Mesothelial cell of epicardium (in vitro differentiated cells): Measurements from ENCODE around the gene TOP1. TPM values are rescaled to one million over a fixed set of nuclear protein-coding genes. Genes with fewer than 3 reads are reported as not detected.

Source experiments
- DNase-seq, 2 experiments: peaks; one replicate each; pipeline ENCODE4 v3.0.0; 2021; ENCODE audit warnings: low spot score in 2 of 2; ENCODE audit not compliant: unreplicated experiment in 2 of 2
- H3K27ac Mint-ChIP-seq: 2 replicates; pipeline ENCODE4 v1.8.0; 2021; ENCODE audit warnings: mixed read lengths
- H3K27me3 Mint-ChIP-seq: 2 replicates; pipeline ENCODE4 v1.8.0; 2021; ENCODE audit warnings: low read depth, mixed read lengths
- H3K36me3 Mint-ChIP-seq: 2 replicates; pipeline ENCODE4 v1.8.0; 2021; ENCODE audit warnings: mixed read lengths
- H3K4me1 Mint-ChIP-seq: 2 replicates; pipeline ENCODE4 v1.8.0; 2021; ENCODE audit warnings: mixed read lengths
- H3K4me3 Mint-ChIP-seq: 2 replicates; pipeline ENCODE4 v1.8.0; 2021; ENCODE audit warnings: mild to moderate bottlenecking, moderate library complexity, mixed read lengths
- H3K9me3 Mint-ChIP-seq: 2 replicates; pipeline ENCODE4 v1.8.0; 2021; ENCODE audit warnings: mixed read lengths
- CTCF ChIP-seq: fragments of 200-600 bp; sonication (generic); IDR thresholded peaks from one replicate; pipeline ENCODE4 v1.5.0; 2021; ENCODE audit warnings: antibody characterized with exemption; ENCODE audit not compliant: unreplicated experiment
- total RNA-seq: library from RNA; stranded (reverse); gene quantifications from 3 replicates; pipeline ENCODE4 v1.2.1, GENCODE V29; 2021

TOP1 gene
- total RNA-seq, 1 donor from 2014 or later = 76.7 TPM

GRCh38 chr20:41074441-41074840 is 45.8 kb downstream of the TOP1 start:
- TF ChIP-seq CTCF = no peak
- no peak for DNase-seq
- Mint-ChIP-seq H3K4me1 (peaks cover 61% of the 10 kb centered on the region), H3K36me3 (peaks cover 21% of the 10 kb centered on the region), H3K4me3 (no peak overlapping the region), H3K27ac (peak overlapping the region; percentile 6), H3K9me3 (no peaks in the 10 kb centered on the region), H3K27me3 (no peaks in the 10 kb centered on the region)

- Mint-ChIP-seq H3K27ac (peak overlapping the region; percentile 81), H3K36me3 (peaks cover 26% of the 10 kb centered on the region)
Observed at GRCh38 chr20:41076776-41077175, 48.2 kb downstream of the TOP1 start.

GRCh38 chr20:41078329-41078728 is 49.7 kb downstream of the TOP1 start:
- no peak for DNase-seq
- Mint-ChIP-seq H3K9me3 (no peaks in the 10 kb centered on the region), H3K4me1 (peaks cover 45% of the 10 kb centered on the region), H3K27me3 (no peaks in the 10 kb centered on the region), H3K4me3 (no peak overlapping the region), H3K36me3 (peaks cover 37% of the 10 kb centered on the region), H3K27ac (peak overlapping the region; percentile 94)
- peak; percentile 40 for TF ChIP-seq CTCF

More at GRCh38 chr20:41076776-41077175, 48.2 kb downstream of the TOP1 start:
- no peak overlapping the region for H3K4me3 Mint-ChIP-seq
- no peak for TF ChIP-seq CTCF
- no peaks in the 10 kb centered on the region for H3K27me3 Mint-ChIP-seq
- H3K4me1 Mint-ChIP-seq = peaks cover 60% of the 10 kb centered on the region
- H3K9me3 Mint-ChIP-seq = no peaks in the 10 kb centered on the region
- no peak for DNase-seq

- Mint-ChIP-seq H3K9me3 (no peaks in the 10 kb centered on the region), H3K4me1 (peaks cover 45% of the 10 kb centered on the region), H3K36me3 (peaks cover 44% of the 10 kb centered on the region), H3K27ac (peak overlapping the region; percentile 94), H3K4me3 (no peak overlapping the region), H3K27me3 (no peaks in the 10 kb centered on the region)
- DNase-seq = no peak
- TF ChIP-seq CTCF = no peak
Observed at GRCh38 chr20:41079066-41079465, 50.4 kb downstream of the TOP1 start.

- Mint-ChIP-seq H3K9me3 (no peaks in the 10 kb centered on the region), H3K4me1 (peaks cover 40% of the 10 kb centered on the region), H3K27me3 (no peaks in the 10 kb centered on the region), H3K27ac (no peak overlapping the region), H3K4me3 (no peak overlapping the region), H3K36me3 (peaks cover 58% of the 10 kb centered on the region)
- DNase-seq = no peak
- no peak for TF ChIP-seq CTCF
Observed at GRCh38 chr20:41080866-41081265, 52.2 kb downstream of the TOP1 start.

GRCh38 chr20:41081276-41081814 is 52.7 kb downstream of the TOP1 start:
- H3K4me3 Mint-ChIP-seq = no peak overlapping the region
- peaks cover 37% of the 10 kb centered on the region for H3K4me1 Mint-ChIP-seq
- TF ChIP-seq CTCF = no peak
- DNase-seq = no peak
- peaks cover 55% of the 10 kb centered on the region for H3K36me3 Mint-ChIP-seq
- H3K27ac Mint-ChIP-seq = no peak overlapping the region
- H3K9me3 Mint-ChIP-seq = no peaks in the 10 kb centered on the region
- H3K27me3 Mint-ChIP-seq = no peaks in the 10 kb centered on the region
